AG04450 (cell line): ENCODE results near the gene RBM39. TPM values are rescaled to one million over a fixed set of nuclear protein-coding genes. Genes with fewer than 3 reads are reported as not detected.
A peak's percentile ranks its signal among the peaks of the same experiment; 100 is the strongest.

ENCODE experiments used
- CTCF ChIA-PET: fragments of 300-600, 350-600 bp; formaldehyde crosslinking; extraction: SDS; loops from one replicate; lab custom pipeline; 2022; ENCODE audit warnings: antibody characterized with exemption, inconsistent platforms; lab: Charles Lee
- POLR2A ChIA-PET: fragments of 350-600 bp; formaldehyde crosslinking; extraction: SDS; loops from one replicate; lab custom pipeline; 2021; ENCODE audit warnings: antibody characterized with exemption, inconsistent platforms; lab: Yijun Ruan, JAX
- DNase-seq: peaks from one replicate; pipeline ENCODE4 v3.0.0-alpha.2; 2011; ENCODE audit warnings: low read depth, low spot score
- H3K27ac ChIP-seq: one replicate; pipeline ENCODE4 v1.5.1; 2012; ENCODE audit warnings: low read depth, low read length, control low read depth
- H3K27me3 ChIP-seq: one replicate; pipeline ENCODE4 v1.6.0; 2012; ENCODE audit warnings: low read length; ENCODE audit not compliant: control insufficient read depth, insufficient read depth
- H3K4me3 ChIP-seq: 2 replicates; pipeline ENCODE4 v1.5.1; 2011; ENCODE audit warnings: mild to moderate bottlenecking, low read depth, low read length, control low read depth
- H3K9me3 ChIP-seq: 2 replicates; pipeline ENCODE4 v1.5.1; 2012; ENCODE audit warnings: low read length; ENCODE audit not compliant: control insufficient read depth, insufficient read depth
- CTCF ChIP-seq: IDR thresholded peaks from 2 replicates; pipeline ENCODE4 v1.5.1; 2011; ENCODE audit warnings: low read depth, low read length, control low read depth, inconsistent platforms
- polyA plus RNA-seq: library from polyadenylated mRNA; depleted of rRNA; stranded (reverse); fragments of >200 nt; gene quantifications from 2 replicates; pipeline ENCODE4 v1.2.3, GENCODE V29; 2011

Gene RBM39
- polyA plus RNA-seq, 1 experiment, result 144 TPM

GRCh38 chr20:35739294-35740163 lies 2.5 kb downstream of the RBM39 start:
- peak; percentile 31; the same call in 1 of the 2 replicates for TF ChIP-seq CTCF
- DNase-seq, result no peak
- Histone ChIP-seq H3K27me3 (no peaks in the 10 kb centered on the region), H3K9me3 (peaks cover 4% of the 10 kb centered on the region; the same call in 1 of the 2 replicates), H3K4me3 (peak overlapping the region; percentile 89), H3K27ac (no peak overlapping the region)
- POLR2A ChIA-PET, result interaction anchor here (0.8 kb wide), 2 partner anchors 14 to 31 kb away, joined by 8 to 9 read pairs; no protein-coding TSS in a partner anchor
- CTCF ChIA-PET, result interaction anchor here (0.6 to 1.9 kb wide), 3 partner anchors 12 to 215 kb away, joined by 5 to 8 read pairs (median 7); partner anchors contain the start of gene SCAND1

GRCh38 chr20:35738410-35739179 lies 3.5 kb downstream of the RBM39 start:
- Histone ChIP-seq H3K27ac (no peak overlapping the region), H3K27me3 (no peaks in the 10 kb centered on the region), H3K4me3 (peak overlapping the region; percentile 36), H3K9me3 (peaks cover 4% of the 10 kb centered on the region; the same call in 1 of the 2 replicates)
- CTCF ChIA-PET, result interaction anchor here (1.6 to 1.9 kb wide), 2 partner anchors 146 to 216 kb away, joined by 7 to 8 read pairs; partner anchors contain the start of gene SCAND1
- POLR2A ChIA-PET, result no interaction called here
- DNase-seq, result no peak
- no peak for TF ChIP-seq CTCF

GRCh38 chr20:35737865-35738333 lies 4.2 kb downstream of the RBM39 start:
- ChIA-PET CTCF (no interaction called here), POLR2A (interaction anchor here (0.7 to 1.2 kb wide), 3 partner anchors 147 to 262 kb away, joined by 5 to 8 read pairs (median 5); no protein-coding TSS in a partner anchor)
- no peak for TF ChIP-seq CTCF
- no peak for DNase-seq
- Histone ChIP-seq H3K9me3 (peaks cover 4% of the 10 kb centered on the region; the same call in 1 of the 2 replicates), H3K27me3 (no peaks in the 10 kb centered on the region), H3K4me3 (no peak overlapping the region), H3K27ac (no peak overlapping the region)

- no peaks in the 10 kb centered on the region for H3K27me3 ChIP-seq
- ChIA-PET POLR2A (interaction anchor here (0.7 to 1.3 kb wide), 3 partner anchors 25 to 349 kb away, joined by 3 to 4 read pairs (median 3); partner anchors contain the start of genes NFS1 and ROMO1), CTCF (interaction anchor here (1.0 to 1.2 kb wide), 2 partner anchors 8 to 149 kb away, joined by 3 to 6 read pairs; no protein-coding TSS in a partner anchor)
- TF ChIP-seq CTCF, result no peak
- no peak overlapping the region for H3K27ac ChIP-seq
- H3K4me3 ChIP-seq, result no peak overlapping the region
- H3K9me3 ChIP-seq, result no peaks in the 10 kb centered on the region
- DNase-seq, result no peak
These were observed 6.1 kb downstream of the RBM39 start for GRCh38 chr20:35735826-35736470.
